Measurements from ENCODE around the gene TAS2R39. TPM values are rescaled to one million over a fixed set of nuclear protein-coding genes. Genes with fewer than 3 reads are reported as not detected.

Gene TAS2R39
- total RNA-seq, 1 experiment from 2014 or later, result not detected

GRCh38 chr7:143229054-143229790 is 46.0 kb downstream of the TAS2R39 start:
- H3K14ac ChIP-seq (ENCODE audit: insufficient read depth, low read length), result no peak overlapping the region
- peak overlapping the region; percentile 65 for H2AFZ ChIP-seq (ENCODE audit: low read length)
- H2BK12ac ChIP-seq (ENCODE audit: insufficient read length, low read depth, low read length), result no peak overlapping the region
- no peak overlapping the region for H3K4me3 Mint-ChIP-seq
- no peak overlapping the region for H3K18ac ChIP-seq (ENCODE audit: insufficient read length, low read depth, low read length)
- peaks cover 3 to 7% of the 10 kb centered on the region in 2 experiments; a peak in 2 of 4 replicates for H3K4me1 Mint-ChIP-seq
- no peaks in the 10 kb centered on the region for H3K79me2 ChIP-seq (ENCODE audit: insufficient read depth, low read length)
- no peak overlapping the region for H3K9ac ChIP-seq (ENCODE audit: extremely low read depth, insufficient read length, low read length)
- H3K27ac Mint-ChIP-seq, result 0 out of 7 replicates have a peak overlapping the region, but pooled peaks of 1 of the 3 experiments have one; percentile 13
- H3K79me1 ChIP-seq (ENCODE audit: insufficient read depth, low read depth, low read length, poor library complexity, severe bottlenecking), result no peaks in the 10 kb centered on the region
- no peaks in the 10 kb centered on the region for H3K9me3 Mint-ChIP-seq
- no peak overlapping the region for H3K23ac ChIP-seq (ENCODE audit: insufficient read length, low read depth, low read length)
- no CpG with 5 or more reads among the region's 9 CpGs for WGBS (ENCODE audit: extremely low coverage, insufficient read length, low lambda C conversion rate)
- TF ChIP-seq CTCF (conservative IDR thresholded peaks at IDR 0.05), result no peak
- H3K27ac ChIP-seq (ENCODE audit: insufficient read length, low read depth, low read length), result no peak overlapping the region
- no peaks in the 10 kb centered on the region for H3K27me3 ChIP-seq (ENCODE audit: insufficient read depth, low read length)
- no peaks in the 10 kb centered on the region for H4K20me1 ChIP-seq (ENCODE audit: control insufficient read depth, insufficient read depth, insufficient read length)
- H3K36me3 Mint-ChIP-seq (ENCODE audit: insufficient read depth in 1 of 3, low read depth in 3 of 3), result no peaks in the 10 kb centered on the region
- H3K23me2 ChIP-seq (ENCODE audit: insufficient read length, low read depth, low read length, poor library complexity, severe bottlenecking), result no peaks in the 10 kb centered on the region
- H3K4me1 ChIP-seq (ENCODE audit: insufficient read depth, low read length), result peaks cover 5% of the 10 kb centered on the region
- no peak overlapping the region for H3K4ac ChIP-seq (ENCODE audit: low read depth, low read length)
- H3K56ac ChIP-seq (ENCODE audit: insufficient read length, low read depth, low read length), result no peak overlapping the region
- H4K8ac ChIP-seq (replicated peaks; ENCODE audit: insufficient read length, low read depth, low read length), result no peak overlapping the region
- no peak overlapping the region for H2BK15ac ChIP-seq (ENCODE audit: low read depth, low read length)
- no peak overlapping the region for H3K4me2 ChIP-seq (ENCODE audit: insufficient read depth, insufficient read length, low read length)
- no peak overlapping the region for H4K5ac ChIP-seq (ENCODE audit: insufficient read length, low read depth, low read length)
- no peak overlapping the region for H4K91ac ChIP-seq (ENCODE audit: insufficient read length, low read depth, low read length)
- peak; percentile 42 for DNase-seq
- peaks cover 4% of the 10 kb centered on the region for H3K27me3 Mint-ChIP-seq (ENCODE audit: low read depth)
- no peak overlapping the region for H2BK120ac ChIP-seq (ENCODE audit: low read depth, low read length, poor library complexity, severe bottlenecking)
- no peak overlapping the region for H2BK20ac ChIP-seq (ENCODE audit: low read depth, low read length, poor library complexity, severe bottlenecking)
- no peak overlapping the region for H2AK5ac ChIP-seq (ENCODE audit: insufficient read length, low read length)
- no peaks in the 10 kb centered on the region for H3K9me3 ChIP-seq (ENCODE audit: control insufficient read depth, low read depth, low read length)
- no peak overlapping the region for H3T11ph ChIP-seq (ENCODE audit: low read length)
- no peak overlapping the region for H2BK5ac ChIP-seq (ENCODE audit: insufficient read length, low read length)

Measured in H9 (cell line).